ENCODE results near the gene DUOX1.

Gene DUOX1

GRCh38 chr15:45116482-45117307 is 13.1 kb upstream of the DUOX1 start:
- TF ChIP-seq, protein P1, sequence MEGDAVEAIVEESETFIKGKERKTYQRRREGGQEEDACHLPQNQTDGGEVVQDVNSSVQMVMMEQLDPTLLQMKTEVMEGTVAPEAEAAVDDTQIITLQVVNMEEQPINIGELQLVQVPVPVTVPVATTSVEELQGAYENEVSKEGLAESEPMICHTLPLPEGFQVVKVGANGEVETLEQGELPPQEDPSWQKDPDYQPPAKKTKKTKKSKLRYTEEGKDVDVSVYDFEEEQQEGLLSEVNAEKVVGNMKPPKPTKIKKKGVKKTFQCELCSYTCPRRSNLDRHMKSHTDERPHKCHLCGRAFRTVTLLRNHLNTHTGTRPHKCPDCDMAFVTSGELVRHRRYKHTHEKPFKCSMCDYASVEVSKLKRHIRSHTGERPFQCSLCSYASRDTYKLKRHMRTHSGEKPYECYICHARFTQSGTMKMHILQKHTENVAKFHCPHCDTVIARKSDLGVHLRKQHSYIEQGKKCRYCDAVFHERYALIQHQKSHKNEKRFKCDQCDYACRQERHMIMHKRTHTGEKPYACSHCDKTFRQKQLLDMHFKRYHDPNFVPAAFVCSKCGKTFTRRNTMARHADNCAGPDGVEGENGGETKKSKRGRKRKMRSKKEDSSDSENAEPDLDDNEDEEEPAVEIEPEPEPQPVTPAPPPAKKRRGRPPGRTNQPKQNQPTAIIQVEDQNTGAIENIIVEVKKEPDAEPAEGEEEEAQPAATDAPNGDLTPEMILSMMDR (IDR thresholded peaks at IDR 0.05; ENCODE audit: poor library complexity, severe bottlenecking) = no peak
- H3K36me3 ChIP-seq (ENCODE audit: low read depth) = no peaks in the 10 kb centered on the region
- no peak overlapping the region for H3K4me3 ChIP-seq (ENCODE audit: severe bottlenecking)
- no peak for ATAC-seq (ENCODE audit: low read depth)
- DNase-seq (ENCODE audit: low spot score) = peak; percentile 73
- no peaks in the 10 kb centered on the region for H3K9me3 ChIP-seq (ENCODE audit: severe bottlenecking)
- H3K27me3 ChIP-seq (ENCODE audit: insufficient read depth, poor library complexity, severe bottlenecking) = peaks cover 61% of the 10 kb centered on the region
- peaks cover 2% of the 10 kb centered on the region for H3K4me1 ChIP-seq (ENCODE audit: insufficient read depth, poor library complexity, severe bottlenecking)
- H3K27ac ChIP-seq (ENCODE audit: poor library complexity, severe bottlenecking) = no peak overlapping the region

GRCh38 chr15:45117308-45118130 is 12.3 kb upstream of the DUOX1 start:
- peaks cover 11% of the 10 kb centered on the region for H3K4me1 ChIP-seq (ENCODE audit: insufficient read depth, poor library complexity, severe bottlenecking)
- ATAC-seq (ENCODE audit: low read depth) (no peak; the same call in 2 of the 3 replicates), DNase-seq (ENCODE audit: low spot score) (peak; percentile 47)
- H3K27ac ChIP-seq (ENCODE audit: poor library complexity, severe bottlenecking) = no peak overlapping the region
- no peaks in the 10 kb centered on the region for H3K36me3 ChIP-seq (ENCODE audit: low read depth)
- H3K9me3 ChIP-seq (ENCODE audit: severe bottlenecking) = no peaks in the 10 kb centered on the region
- TF ChIP-seq, protein P1 (IDR thresholded peaks at IDR 0.05; ENCODE audit: poor library complexity, severe bottlenecking) = no peak
- no peak overlapping the region for H3K4me3 ChIP-seq (ENCODE audit: severe bottlenecking)
- H3K27me3 ChIP-seq (ENCODE audit: insufficient read depth, poor library complexity, severe bottlenecking) = peaks cover 53% of the 10 kb centered on the region

DNA sequence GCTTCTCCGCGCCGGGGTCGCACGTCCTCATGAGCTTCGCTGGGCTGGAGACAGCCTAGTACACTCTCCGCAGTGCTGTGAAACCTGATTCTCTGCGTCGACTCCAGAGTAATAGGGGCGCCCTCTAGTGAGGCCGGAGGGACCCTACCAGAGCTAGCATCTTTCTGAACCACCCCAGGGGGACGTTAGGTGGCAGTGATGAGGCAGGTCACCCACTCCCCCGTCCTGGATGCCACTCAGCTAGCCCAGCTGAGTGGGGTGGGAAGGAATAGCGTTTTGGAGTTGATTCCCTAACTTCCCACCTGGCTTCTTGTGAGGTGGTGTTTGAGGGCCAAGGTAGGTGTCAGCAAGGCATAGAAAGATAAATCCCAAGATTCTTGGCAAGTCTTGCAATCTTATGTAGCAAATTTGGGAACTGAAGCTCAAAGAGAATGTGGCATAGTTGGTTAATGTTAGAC is 11.6 kb upstream of the DUOX1 start:
- TF ChIP-seq, protein P1 (IDR thresholded peaks at IDR 0.05; ENCODE audit: poor library complexity, severe bottlenecking) = peak; percentile 100
- Histone ChIP-seq H3K4me1 (ENCODE audit: insufficient read depth, poor library complexity, severe bottlenecking) (peaks cover 12% of the 10 kb centered on the region), H3K9me3 (ENCODE audit: severe bottlenecking) (no peaks in the 10 kb centered on the region), H3K4me3 (ENCODE audit: severe bottlenecking) (no peak overlapping the region), H3K36me3 (ENCODE audit: low read depth) (no peaks in the 10 kb centered on the region), H3K27ac (ENCODE audit: poor library complexity, severe bottlenecking) (no peak overlapping the region), H3K27me3 (ENCODE audit: insufficient read depth, poor library complexity, severe bottlenecking) (peaks cover 46% of the 10 kb centered on the region)
- ATAC-seq (ENCODE audit: low read depth) = peak; percentile 85
- peak; percentile 88 for DNase-seq (ENCODE audit: low spot score)

- no peak overlapping the region for H3K4me3 ChIP-seq (ENCODE audit: severe bottlenecking)
- H3K36me3 ChIP-seq (ENCODE audit: low read depth) = no peaks in the 10 kb centered on the region
- peaks cover 12% of the 10 kb centered on the region for H3K4me1 ChIP-seq (ENCODE audit: insufficient read depth, poor library complexity, severe bottlenecking)
- H3K27me3 ChIP-seq (ENCODE audit: insufficient read depth, poor library complexity, severe bottlenecking) = peaks cover 38% of the 10 kb centered on the region
- no peak for ATAC-seq (ENCODE audit: low read depth)
- peak; percentile 51 for DNase-seq (ENCODE audit: low spot score)
- no peak overlapping the region for H3K27ac ChIP-seq (ENCODE audit: poor library complexity, severe bottlenecking)
- TF ChIP-seq, protein P1 (IDR thresholded peaks at IDR 0.05; ENCODE audit: poor library complexity, severe bottlenecking) = no peak
- H3K9me3 ChIP-seq (ENCODE audit: severe bottlenecking) = no peaks in the 10 kb centered on the region
Measured at GRCh38 chr15:45118996-45119395, 10.8 kb upstream of the DUOX1 start.
